Measurements from ENCODE around the gene SLC35G6. TPM values are rescaled to one million over a fixed set of nuclear protein-coding genes. Genes with fewer than 3 reads are reported as not detected.

Gene SLC35G6
- total and polyA plus RNA-seq, 4 donors, result not detected

GRCh38 chr17:7512824-7513540 is 31.7 kb downstream of the SLC35G6 start:
- no peaks in the 10 kb centered on the region for H3K27me3 ChIP-seq (ENCODE audit: control insufficient read depth in 3 of 3, insufficient read depth in 3 of 3, low read length in 2 of 3)
- ATAC-seq (ENCODE audit: insufficient read depth, low FRiP score) (no peak), DNase-seq (no peak)
- TF ChIP-seq CTCF (IDR thresholded peaks at IDR 0.05; ENCODE audit: control extremely low read depth, extremely low read depth), result no peak
- H3K4me1 ChIP-seq (ENCODE audit: control insufficient read depth in 5 of 5, insufficient read depth in 5 of 5, low read length in 5 of 5), result peaks cover 0 to 6% (median 0%) of the 10 kb centered on the region in 5 donors
- WGBS, 2 donors, result 79 to 88% methylated on average over 20 of the region's 20 CpGs
- H3K9ac ChIP-seq (ENCODE audit: insufficient read depth in 1 of 2, low read length in 2 of 2), result no peak overlapping the region
- H3K36me3 ChIP-seq (ENCODE audit: control insufficient read depth in 4 of 4, insufficient read depth in 4 of 4, low read length in 4 of 4), result peaks cover 26 to 55% (median 38%) of the 10 kb centered on the region in 4 donors
- no peak overlapping the region for H3K4me3 ChIP-seq
- no peaks in the 10 kb centered on the region for H3K9me3 ChIP-seq (ENCODE audit: control insufficient read depth in 4 of 4, insufficient read depth in 3 of 4, low read length in 3 of 4)
- H3K27ac ChIP-seq (ENCODE audit: low read depth in 1 of 2, low read length in 1 of 2), result no peak overlapping the region

- no peaks in the 10 kb centered on the region for H3K27me3 ChIP-seq (ENCODE audit: control insufficient read depth in 3 of 3, insufficient read depth in 3 of 3, low read length in 2 of 3)
- H3K4me3 ChIP-seq, result no peak overlapping the region
- no peak overlapping the region for H3K27ac ChIP-seq (ENCODE audit: low read depth in 1 of 2, low read length in 1 of 2)
- H3K9me3 ChIP-seq (ENCODE audit: control insufficient read depth in 4 of 4, insufficient read depth in 3 of 4, low read length in 3 of 4), result no peaks in the 10 kb centered on the region
- WGBS, 2 donors, result 80 to 86% methylated on average over 17 of the region's 17 CpGs
- peaks cover 23 to 48% (median 29%) of the 10 kb centered on the region in 4 donors for H3K36me3 ChIP-seq (ENCODE audit: control insufficient read depth in 4 of 4, insufficient read depth in 4 of 4, low read length in 4 of 4)
- no peak overlapping the region for H3K9ac ChIP-seq (ENCODE audit: insufficient read depth in 1 of 2, low read length in 2 of 2)
- TF ChIP-seq CTCF (IDR thresholded peaks at IDR 0.05; ENCODE audit: control extremely low read depth, extremely low read depth), result no peak
- ATAC-seq (ENCODE audit: insufficient read depth, low FRiP score) (no peak), DNase-seq (no peak)
- H3K4me1 ChIP-seq (ENCODE audit: control insufficient read depth in 5 of 5, insufficient read depth in 5 of 5, low read length in 5 of 5), result peaks cover 0 to 6% (median 0%) of the 10 kb centered on the region in 5 donors
Measured at GRCh38 chr17:7513850-7514419, 32.7 kb downstream of the SLC35G6 start.

DNA sequence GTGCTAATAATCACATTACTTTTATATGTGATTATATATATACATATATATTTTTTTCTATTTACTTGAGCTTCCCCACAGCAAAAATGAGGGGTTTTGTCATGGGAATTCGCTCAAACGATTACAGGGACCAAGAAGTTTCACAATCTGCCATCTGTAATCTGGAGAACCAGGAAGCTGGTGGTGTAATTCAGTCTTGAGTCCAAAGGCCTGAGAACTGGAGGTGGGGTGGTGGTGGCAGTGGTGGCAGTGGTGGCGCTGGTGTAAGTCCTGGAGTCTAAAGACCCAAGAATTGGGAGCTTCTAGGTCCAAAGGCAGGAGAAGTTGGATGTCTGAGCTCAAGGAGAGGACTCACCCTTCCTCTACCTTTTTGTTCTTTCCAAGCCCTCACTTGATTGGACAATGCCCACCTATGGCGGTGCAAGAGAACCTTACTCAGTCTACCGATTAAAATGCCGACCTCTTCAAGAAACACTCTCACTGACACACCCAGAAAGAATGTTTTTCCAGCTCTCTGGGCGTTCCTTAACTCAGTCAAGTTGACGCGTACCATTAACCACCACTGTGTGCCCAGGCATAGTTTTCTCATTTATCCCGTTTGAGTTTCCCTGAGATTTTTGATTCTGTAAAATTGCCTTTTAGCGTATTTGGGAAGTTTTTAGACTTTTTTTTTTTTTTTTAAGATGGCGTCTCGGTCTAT is 34.8 kb downstream of the SLC35G6 start:
- H3K9ac ChIP-seq (ENCODE audit: insufficient read depth in 1 of 2, low read length in 2 of 2), result no peak overlapping the region
- H3K9me3 ChIP-seq (ENCODE audit: control insufficient read depth in 4 of 4, insufficient read depth in 3 of 4, low read length in 3 of 4), result no peaks in the 10 kb centered on the region
- H3K4me1 ChIP-seq (ENCODE audit: control insufficient read depth in 5 of 5, insufficient read depth in 5 of 5, low read length in 5 of 5), result peaks cover 0 to 6% (median 0%) of the 10 kb centered on the region in 5 donors
- ATAC-seq (ENCODE audit: insufficient read depth, low FRiP score), result no peak
- TF ChIP-seq CTCF (IDR thresholded peaks at IDR 0.05; ENCODE audit: control extremely low read depth, extremely low read depth), result no peak
- no peaks in the 10 kb centered on the region for H3K27me3 ChIP-seq (ENCODE audit: control insufficient read depth in 3 of 3, insufficient read depth in 3 of 3, low read length in 2 of 3)
- DNase-seq, result no peak
- no peak overlapping the region for H3K4me3 ChIP-seq
- H3K27ac ChIP-seq (ENCODE audit: low read depth in 1 of 2, low read length in 1 of 2), result no peak overlapping the region
- 76 to 80% methylated on average over 13 of the region's 13 CpGs for WGBS, 2 donors
- peaks cover 14 to 33% (median 17%) of the 10 kb centered on the region in 4 donors for H3K36me3 ChIP-seq (ENCODE audit: control insufficient read depth in 4 of 4, insufficient read depth in 4 of 4, low read length in 4 of 4)

All from lung (tissue), 12 donors.